WTC11 (cell line): ENCODE results near the gene SNRPD3.

Source experiments
- CTCF ChIP-seq: fragments of 200-600 bp; IDR thresholded peaks from 2 replicates; pipeline ENCODE4 v1.8.0; 2022; ENCODE audit warnings: antibody characterized with exemption
- ETV6 ChIP-seq: sonication (generic); formaldehyde crosslinking; IDR thresholded peaks from 2 replicates; pipeline ENCODE4 v1.8.1; 2022; ENCODE audit warnings: mild to moderate bottlenecking, missing genetic modification reagents
- NR2C2 ChIP-seq: sonication (generic); formaldehyde crosslinking; IDR thresholded peaks from 2 replicates; pipeline ENCODE4 v1.8.0; 2022; ENCODE audit warnings: mild to moderate bottlenecking, missing genetic modification reagents
- ZNF138 ChIP-seq: sonication (generic); formaldehyde crosslinking; conservative IDR thresholded peaks from 2 replicates; pipeline ENCODE4 v1.8.1; 2022; ENCODE audit warnings: mild to moderate bottlenecking, moderate library complexity, missing genetic modification reagents

DNA sequence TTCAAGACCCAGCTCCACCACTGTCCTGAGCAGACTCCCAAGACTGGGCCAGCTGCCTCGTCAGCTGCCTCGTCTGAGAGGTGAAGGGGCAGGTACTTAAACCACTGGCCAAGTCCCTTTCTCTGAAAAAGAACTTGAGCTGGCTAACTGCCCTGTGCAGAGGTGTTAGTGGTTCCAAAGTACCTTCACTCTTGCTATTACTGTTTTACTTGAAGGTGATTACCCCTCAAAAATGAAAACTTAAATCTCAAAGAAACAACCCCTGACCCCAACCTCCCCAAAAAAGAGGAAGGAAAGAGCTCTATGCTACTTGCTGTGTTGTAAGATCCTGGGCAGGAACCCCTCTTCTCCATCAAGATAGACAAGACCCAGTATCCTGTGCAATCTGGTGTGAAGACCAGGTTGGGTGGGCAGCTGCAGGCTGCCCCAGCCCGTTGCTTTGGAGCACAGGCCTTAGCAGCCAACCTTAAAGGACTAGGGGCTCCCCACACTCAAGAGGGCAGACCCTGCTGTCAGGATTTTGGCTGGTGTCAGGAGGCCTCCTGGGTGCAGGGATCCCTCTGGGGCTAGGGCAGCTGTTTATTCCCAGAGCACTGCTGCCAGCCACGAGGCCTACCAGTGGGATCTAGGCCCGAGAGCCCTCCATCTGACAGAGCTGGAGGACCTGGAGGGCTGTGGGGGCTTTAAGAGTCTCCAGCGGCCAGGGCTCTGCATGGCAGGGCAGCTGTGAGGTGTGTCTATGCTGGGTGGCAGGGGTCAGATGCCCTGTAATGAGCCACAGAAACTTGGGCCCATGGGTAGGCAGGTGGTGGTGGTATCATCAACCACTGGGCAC, 13.9 kb upstream of the SNRPD3 start:
- TF ChIP-seq CTCF (no peak), ETV6 (CRISPR knock-in tag) (no peak), NR2C2 (CRISPR knock-in tag) (no peak), ZNF138 (CRISPR knock-in tag) (no peak)
